GM18508 (cell line): ENCODE results near the gene C17orf113.

ENCODE experiments used
- ATAC-seq: cut with Tn5 transposase; IDR thresholded peaks from one replicate; pipeline ENCODE4 v1.9.1; 2021; ENCODE audit warnings: moderate number of reproducible peaks; ENCODE audit not compliant: insufficient read depth, unreplicated experiment

C17orf113 gene

GRCh38 chr17:42075789-42076188 is 25.4 kb upstream of the C17orf113 start:
- no peak for ATAC-seq

GRCh38 chr17:42072323-42073187 is 22.2 kb upstream of the C17orf113 start:
- no peak for ATAC-seq

- no peak for ATAC-seq
Measured at GRCh38 chr17:42071810-42072209, 21.4 kb upstream of the C17orf113 start.

- no peak for ATAC-seq
Measured at GRCh38 chr17:42068979-42069378, 18.6 kb upstream of the C17orf113 start.

- no peak for ATAC-seq
Measured at GRCh38 chr17:42067371-42068091, 17.1 kb upstream of the C17orf113 start.

- no peak for ATAC-seq
Measured at GRCh38 chr17:42065201-42065600, 14.8 kb upstream of the C17orf113 start.

- ATAC-seq, result no peak
Measured at GRCh38 chr17:42062681-42063080, 12.3 kb upstream of the C17orf113 start.

GRCh38 chr17:42061646-42062487 is 11.5 kb upstream of the C17orf113 start:
- ATAC-seq, result no peak

- no peak for ATAC-seq
Measured at GRCh38 chr17:42060231-42060630, 9.8 kb upstream of the C17orf113 start.

GRCh38 chr17:42059815-42060214 is 9.4 kb upstream of the C17orf113 start:
- ATAC-seq, result no peak

GRCh38 chr17:42058063-42058462 is 7.7 kb upstream of the C17orf113 start:
- ATAC-seq, result no peak

GRCh38 chr17:42056635-42057034 is 6.2 kb upstream of the C17orf113 start:
- ATAC-seq, result no peak

- ATAC-seq, result no peak
Measured at GRCh38 chr17:42055496-42055895, 5.1 kb upstream of the C17orf113 start.

- ATAC-seq, result no peak
Measured at GRCh38 chr17:42055027-42055426, 4.6 kb upstream of the C17orf113 start.

GRCh38 chr17:42053731-42054500 is 3.5 kb upstream of the C17orf113 start:
- no peak for ATAC-seq

GRCh38 chr17:42052346-42052877 is 2.0 kb upstream of the C17orf113 start:
- ATAC-seq, result no peak

- no peak for ATAC-seq
Measured at GRCh38 chr17:42051645-42052044, 1.2 kb upstream of the C17orf113 start.

GRCh38 chr17:42051013-42051400 is 606 bp upstream of the C17orf113 start:
- no peak for ATAC-seq

- no peak for ATAC-seq
Measured at GRCh38 chr17:42049834-42050392, 488 bp downstream of the C17orf113 start.
